ENCODE results near the gene GON4L.
"Not testable (repeated sequence)": the region's sequence is repeated elsewhere in the genome, so short reads cannot be mapped to it uniquely, and the experiment has no call there.

The GON4L gene, protein sequence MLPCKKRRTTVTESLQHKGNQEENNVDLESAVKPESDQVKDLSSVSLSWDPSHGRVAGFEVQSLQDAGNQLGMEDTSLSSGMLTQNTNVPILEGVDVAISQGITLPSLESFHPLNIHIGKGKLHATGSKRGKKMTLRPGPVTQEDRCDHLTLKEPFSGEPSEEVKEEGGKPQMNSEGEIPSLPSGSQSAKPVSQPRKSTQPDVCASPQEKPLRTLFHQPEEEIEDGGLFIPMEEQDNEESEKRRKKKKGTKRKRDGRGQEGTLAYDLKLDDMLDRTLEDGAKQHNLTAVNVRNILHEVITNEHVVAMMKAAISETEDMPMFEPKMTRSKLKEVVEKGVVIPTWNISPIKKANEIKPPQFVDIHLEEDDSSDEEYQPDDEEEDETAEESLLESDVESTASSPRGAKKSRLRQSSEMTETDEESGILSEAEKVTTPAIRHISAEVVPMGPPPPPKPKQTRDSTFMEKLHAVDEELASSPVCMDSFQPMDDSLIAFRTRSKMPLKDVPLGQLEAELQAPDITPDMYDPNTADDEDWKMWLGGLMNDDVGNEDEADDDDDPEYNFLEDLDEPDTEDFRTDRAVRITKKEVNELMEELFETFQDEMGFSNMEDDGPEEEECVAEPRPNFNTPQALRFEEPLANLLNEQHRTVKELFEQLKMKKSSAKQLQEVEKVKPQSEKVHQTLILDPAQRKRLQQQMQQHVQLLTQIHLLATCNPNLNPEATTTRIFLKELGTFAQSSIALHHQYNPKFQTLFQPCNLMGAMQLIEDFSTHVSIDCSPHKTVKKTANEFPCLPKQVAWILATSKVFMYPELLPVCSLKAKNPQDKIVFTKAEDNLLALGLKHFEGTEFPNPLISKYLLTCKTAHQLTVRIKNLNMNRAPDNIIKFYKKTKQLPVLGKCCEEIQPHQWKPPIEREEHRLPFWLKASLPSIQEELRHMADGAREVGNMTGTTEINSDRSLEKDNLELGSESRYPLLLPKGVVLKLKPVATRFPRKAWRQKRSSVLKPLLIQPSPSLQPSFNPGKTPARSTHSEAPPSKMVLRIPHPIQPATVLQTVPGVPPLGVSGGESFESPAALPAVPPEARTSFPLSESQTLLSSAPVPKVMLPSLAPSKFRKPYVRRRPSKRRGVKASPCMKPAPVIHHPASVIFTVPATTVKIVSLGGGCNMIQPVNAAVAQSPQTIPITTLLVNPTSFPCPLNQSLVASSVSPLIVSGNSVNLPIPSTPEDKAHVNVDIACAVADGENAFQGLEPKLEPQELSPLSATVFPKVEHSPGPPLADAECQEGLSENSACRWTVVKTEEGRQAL (N-terminal part only)

DNA sequence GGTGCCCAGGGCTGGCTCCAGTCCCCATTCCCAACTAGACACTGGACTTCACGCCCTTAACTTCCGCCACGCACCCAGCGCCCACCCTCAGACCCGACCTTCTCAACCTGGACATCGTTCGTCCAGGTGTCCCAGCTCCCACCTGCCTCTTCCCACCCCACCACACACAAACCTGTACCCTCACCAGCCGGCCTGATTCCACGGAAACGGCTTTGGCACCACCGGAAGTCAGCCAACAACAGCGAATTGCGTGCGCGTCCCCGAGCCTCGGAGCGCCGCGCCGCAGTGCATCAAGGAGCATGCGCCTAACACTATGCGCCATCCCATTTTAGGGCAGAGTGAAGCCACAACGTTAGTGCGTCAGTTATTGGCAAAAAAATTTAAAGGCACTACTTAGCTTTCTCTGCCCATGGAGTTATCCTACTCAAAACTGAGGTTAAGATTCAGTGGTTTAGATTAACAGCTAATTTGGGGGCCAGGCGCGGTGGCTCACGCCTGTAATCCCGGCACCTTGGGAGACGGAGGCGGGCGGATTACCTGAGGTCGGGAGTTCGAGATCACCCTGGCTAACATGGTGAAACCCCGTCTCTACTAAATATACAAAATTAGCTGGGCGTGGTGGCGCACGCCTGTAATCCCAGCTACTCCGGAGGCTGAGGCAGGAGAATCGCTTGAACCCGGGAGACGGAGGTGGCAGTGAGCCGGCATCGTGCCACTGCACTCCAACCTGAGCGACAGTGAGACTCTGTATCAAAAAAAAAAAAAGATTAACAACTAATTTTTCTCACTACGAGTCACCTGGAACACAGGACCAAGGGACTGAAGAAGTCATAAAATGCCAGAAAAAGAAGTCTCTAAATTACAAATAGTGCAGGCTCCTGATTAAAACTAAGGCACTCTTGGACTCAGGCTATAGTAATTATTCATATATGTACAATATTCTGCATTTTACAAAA lies at the start of gene GON4L:
TSS of gene GON4L (minus strand) at position 240 of the 956 bp plus-strand sequence. CDS start 3,434 bp downstream, outside the sequence.
- peak; percentile 82 to 84 for DNase-seq

DNA sequence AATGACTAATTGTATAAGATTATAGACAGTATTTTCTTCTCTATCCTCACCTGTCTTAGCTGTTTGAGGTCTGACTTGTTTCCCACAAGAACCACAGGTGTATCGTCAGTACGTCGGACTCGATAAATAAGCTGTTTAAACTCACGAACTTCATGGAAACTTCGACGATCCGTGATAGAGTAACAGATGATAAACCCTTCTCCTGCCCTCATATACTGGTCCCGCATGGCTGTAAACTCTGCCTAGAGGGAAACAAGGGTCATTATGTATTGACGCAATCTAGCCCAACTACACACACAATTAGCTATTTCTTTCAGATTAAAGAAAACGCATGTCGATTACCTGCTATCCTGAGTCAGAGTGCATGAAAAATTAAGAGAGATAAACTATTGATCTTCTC lies 47.2 kb upstream of the GON4L start:
- no peak for DNase-seq

- no peak for DNase-seq
These were observed 43.1 kb upstream of the GON4L start for GRCh38 chr1:155900161-155900560.

- DNase-seq: no peak
These were observed 42.7 kb upstream of the GON4L start for GRCh38 chr1:155899683-155900082.

- DNase-seq: no peak
These were observed 41.9 kb upstream of the GON4L start for GRCh38 chr1:155898888-155899287.

DNA sequence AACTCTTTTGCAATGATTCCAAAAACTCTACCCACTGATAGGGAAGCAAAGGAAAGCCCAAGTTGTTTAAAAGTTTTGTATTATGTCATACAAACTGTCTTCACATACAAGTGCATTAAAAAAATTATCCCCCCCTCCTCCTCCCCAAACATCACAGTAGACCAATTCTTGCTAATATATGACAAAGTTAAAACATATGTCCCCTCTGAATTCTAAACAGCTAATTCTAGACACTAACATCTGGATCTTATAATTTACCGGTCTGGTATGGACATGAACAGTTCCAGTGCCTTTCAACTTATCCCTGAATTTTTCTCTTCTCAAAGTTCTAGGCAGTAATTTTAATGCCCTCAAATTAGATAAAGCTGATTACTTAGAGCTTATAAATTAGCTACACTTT lies 40.7 kb upstream of the GON4L start:
- no peak for DNase-seq

GRCh38 chr1:155896476-155896875 lies 39.5 kb upstream of the GON4L start:
- not testable (repeated sequence) for DNase-seq

GRCh38 chr1:155895617-155896016 lies 38.6 kb upstream of the GON4L start:
- DNase-seq: not testable (repeated sequence)

- no peak for DNase-seq
These were observed 36.6 kb upstream of the GON4L start for GRCh38 chr1:155893389-155894142.

- no peak for DNase-seq
These were observed 35.8 kb upstream of the GON4L start for GRCh38 chr1:155892796-155893195.

GRCh38 chr1:155890251-155890650 lies 33.2 kb upstream of the GON4L start:
- DNase-seq: no peak

- DNase-seq: no peak
These were observed 32.6 kb upstream of the GON4L start for GRCh38 chr1:155889566-155889965.

GRCh38 chr1:155888481-155888880 lies 31.5 kb upstream of the GON4L start:
- DNase-seq: no peak

DNA sequence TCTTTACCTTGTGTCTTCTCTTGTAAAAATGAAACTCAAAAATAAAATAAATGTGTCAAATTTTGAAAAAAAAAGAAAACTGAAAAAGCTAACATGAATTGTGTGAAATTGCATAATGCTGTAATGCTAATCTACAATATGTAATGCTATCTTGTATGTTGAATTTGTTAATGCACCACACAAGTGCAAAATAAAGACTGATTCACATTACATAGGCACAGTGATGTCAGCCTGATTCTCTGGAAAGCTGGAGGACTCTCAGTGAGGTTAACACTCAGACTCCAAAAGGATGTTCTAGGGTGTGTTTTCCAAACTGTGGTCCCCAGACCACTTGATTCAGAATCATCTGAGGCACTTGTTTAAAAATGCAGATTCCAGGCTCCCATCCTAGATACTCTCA lies 28.0 kb upstream of the GON4L start:
- no peak for DNase-seq

- no peak for DNase-seq
These were observed 27.3 kb upstream of the GON4L start for GRCh38 chr1:155884031-155884960.

DNA sequence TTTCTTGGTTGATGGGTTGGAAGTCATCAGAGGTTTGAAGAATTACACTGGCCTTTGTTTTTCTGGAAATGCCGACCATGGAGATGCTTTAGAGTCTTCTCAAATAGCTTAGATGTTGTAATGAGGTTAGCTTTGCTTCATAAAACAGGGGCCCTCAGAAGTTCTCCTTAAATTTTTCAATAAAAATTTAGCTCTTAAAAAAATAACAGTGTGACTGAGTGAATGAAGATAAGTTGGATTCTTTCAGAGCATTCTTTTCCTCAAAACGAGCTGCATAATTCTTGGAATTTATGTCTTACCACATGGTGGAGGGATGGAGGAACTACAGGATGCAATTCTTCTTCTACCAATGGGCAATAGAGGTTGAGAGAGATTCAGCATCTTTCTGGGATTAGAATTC lies 25.8 kb upstream of the GON4L start:
- DNase-seq: no peak

DNA sequence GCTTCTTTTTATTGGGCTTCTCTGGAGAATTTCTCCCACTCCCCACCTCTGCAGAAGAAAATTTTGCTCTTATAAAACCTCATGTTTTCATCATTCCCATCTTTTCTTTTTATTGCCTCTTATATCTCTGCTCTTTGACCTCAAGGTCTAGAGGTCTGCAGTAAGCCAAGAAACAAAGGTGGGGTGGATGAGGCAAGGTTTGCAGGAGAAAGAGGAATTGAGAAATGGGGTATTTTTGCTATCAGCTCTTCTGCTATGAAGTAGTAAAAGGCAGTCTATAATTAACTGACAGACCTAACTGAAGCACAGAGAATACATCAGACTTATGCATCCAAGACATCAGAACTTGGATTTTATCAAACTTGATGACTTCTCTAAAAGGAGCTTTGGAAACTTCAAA lies 25.2 kb upstream of the GON4L start:
- DNase-seq: no peak

GRCh38 chr1:155880950-155881349 lies 23.9 kb upstream of the GON4L start:
- no peak for DNase-seq

GRCh38 chr1:155880251-155880650 lies 23.2 kb upstream of the GON4L start:
- DNase-seq: no peak

GRCh38 chr1:155877945-155878344 lies 20.9 kb upstream of the GON4L start:
- no peak for DNase-seq
